Mononuclear cell (primary cell): ENCODE measurements around the gene PAGR1. TPM values are rescaled to one million over a fixed set of nuclear protein-coding genes. Genes with fewer than 3 reads are reported as not detected.
A peak's percentile ranks its signal among the peaks of the same experiment; 100 is the strongest.
"Not testable (repeated sequence)": the region's sequence is repeated elsewhere in the genome, so short reads cannot be mapped to it uniquely, and the experiment has no call there.

Source experiments
- H3K27me3 ChIP-seq: 2 replicates; pipeline ENCODE4 v1.6.0; 2011; ENCODE audit warnings: low read length, control low read depth; ENCODE audit not compliant: insufficient read depth
- H3K4me1 ChIP-seq: 2 replicates; pipeline ENCODE4 v1.5.1; 2011; ENCODE audit warnings: mild to moderate bottlenecking, low read length, control low read depth; ENCODE audit not compliant: insufficient read depth
- H3K4me3 ChIP-seq: 2 replicates; pipeline ENCODE4 v1.5.1; 2011; ENCODE audit warnings: mild to moderate bottlenecking, low read length, moderate library complexity
- H3K9me3 ChIP-seq: 2 replicates; pipeline ENCODE4 v1.5.1; 2011; ENCODE audit warnings: low read depth, mild to moderate bottlenecking, control low read depth, low read length
- total RNA-seq: library from RNA; depleted of rRNA; stranded (reverse); fragments of >200 nt; gene quantifications from one replicate; pipeline ENCODE4 v1.2.3, GENCODE V29; 2012

PAGR1 gene
- total RNA-seq, 1 donor: 14.4 TPM

DNA sequence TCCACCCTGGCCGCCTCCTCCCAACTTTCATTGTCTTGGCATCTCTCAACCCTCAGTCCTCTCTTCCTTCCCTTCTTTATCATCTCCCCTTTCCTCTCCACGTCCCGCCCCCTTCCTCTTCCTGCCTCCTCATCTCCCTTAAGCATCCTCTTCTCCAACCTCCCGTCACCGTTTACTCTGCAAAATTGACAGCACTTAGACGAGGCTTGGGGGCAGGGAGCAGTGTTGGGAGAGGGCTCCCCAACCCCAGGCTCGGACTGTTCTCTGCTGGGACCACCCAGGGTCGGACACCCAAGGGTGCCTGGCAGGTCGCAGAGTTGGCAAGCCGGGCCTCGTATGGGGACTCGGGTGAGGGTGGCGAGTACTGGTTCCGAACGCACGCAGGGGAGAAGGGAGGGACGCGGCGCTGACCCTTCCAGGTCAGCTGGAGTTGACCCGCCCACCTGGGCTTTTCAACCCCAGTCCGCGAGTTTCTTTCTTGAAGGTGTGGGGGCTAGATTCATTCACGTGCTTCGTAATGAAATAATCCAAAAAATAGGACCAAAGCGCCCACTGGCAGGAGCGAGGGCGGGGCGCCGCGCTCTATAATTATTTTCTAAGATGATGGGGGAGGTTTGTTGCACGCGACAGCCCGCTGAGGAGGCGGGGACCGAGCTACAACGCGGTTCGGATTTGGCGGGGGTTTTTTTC is 775 bp upstream of the PAGR1 start:
- Histone ChIP-seq H3K9me3 (no peaks in the 10 kb centered on the region), H3K4me3 (peak overlapping the region; percentile 88), H3K27me3 (peaks cover 6% of the 10 kb centered on the region), H3K4me1 (peaks cover 69% of the 10 kb centered on the region)

DNA sequence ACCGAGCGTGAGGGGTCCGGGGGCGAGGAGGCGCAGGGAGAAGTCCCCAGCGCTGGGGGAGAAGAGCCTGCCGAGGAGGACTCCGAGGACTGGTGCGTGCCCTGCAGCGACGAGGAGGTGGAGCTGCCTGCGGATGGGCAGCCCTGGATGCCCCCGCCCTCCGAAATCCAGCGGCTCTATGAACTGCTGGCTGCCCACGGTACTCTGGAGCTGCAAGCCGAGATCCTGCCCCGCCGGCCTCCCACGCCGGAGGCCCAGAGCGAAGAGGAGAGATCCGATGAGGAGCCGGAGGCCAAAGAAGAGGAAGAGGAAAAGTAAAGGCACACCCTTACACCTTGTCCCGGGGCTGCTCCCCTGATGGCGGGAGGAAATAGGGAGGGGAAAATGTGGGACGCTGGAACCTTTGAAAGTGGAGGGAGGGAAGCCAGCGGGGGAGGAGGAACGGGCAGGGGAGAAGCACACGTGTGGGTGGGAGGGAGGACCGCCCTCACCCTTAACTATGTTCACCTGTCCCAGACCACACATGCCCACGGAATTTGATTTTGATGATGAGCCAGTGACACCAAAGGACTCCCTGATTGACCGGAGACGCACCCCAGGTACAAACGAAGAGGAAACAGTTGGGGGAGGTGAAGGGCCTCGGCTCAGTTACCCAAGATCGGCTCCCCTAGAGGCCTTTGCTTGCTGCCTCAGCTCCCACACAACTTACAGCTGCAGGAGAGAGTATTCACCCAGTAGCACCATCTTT is 916 bp downstream of the PAGR1 start:
- peak overlapping the region; percentile 88 for H3K4me3 ChIP-seq
- no peaks in the 10 kb centered on the region for H3K9me3 ChIP-seq
- H3K27me3 ChIP-seq: peaks cover 6% of the 10 kb centered on the region
- H3K4me1 ChIP-seq: peaks cover 66% of the 10 kb centered on the region

DNA sequence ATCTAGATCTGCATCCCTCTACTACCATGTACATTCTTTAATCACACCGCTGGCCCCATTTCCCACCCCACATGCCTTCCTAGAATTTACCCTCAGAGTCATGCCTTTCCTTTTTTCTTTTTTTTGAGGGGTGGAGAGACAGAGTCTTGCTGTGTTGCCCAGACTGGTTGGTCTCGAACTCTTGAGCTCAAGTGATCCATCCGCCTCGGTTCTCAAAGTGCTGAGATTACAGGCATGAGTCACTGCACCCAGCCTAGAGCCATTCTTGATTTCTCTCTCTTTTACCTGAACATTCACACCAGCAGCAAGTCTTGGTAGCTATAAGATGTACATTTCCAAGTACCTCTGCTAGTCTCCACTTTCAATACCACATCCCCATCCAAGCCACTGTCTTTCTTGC is 2.1 kb downstream of the PAGR1 start:
- no peaks in the 10 kb centered on the region for H3K9me3 ChIP-seq
- H3K4me1 ChIP-seq: peaks cover 73% of the 10 kb centered on the region
- H3K27me3 ChIP-seq: no peaks in the 10 kb centered on the region
- no peak overlapping the region for H3K4me3 ChIP-seq

DNA sequence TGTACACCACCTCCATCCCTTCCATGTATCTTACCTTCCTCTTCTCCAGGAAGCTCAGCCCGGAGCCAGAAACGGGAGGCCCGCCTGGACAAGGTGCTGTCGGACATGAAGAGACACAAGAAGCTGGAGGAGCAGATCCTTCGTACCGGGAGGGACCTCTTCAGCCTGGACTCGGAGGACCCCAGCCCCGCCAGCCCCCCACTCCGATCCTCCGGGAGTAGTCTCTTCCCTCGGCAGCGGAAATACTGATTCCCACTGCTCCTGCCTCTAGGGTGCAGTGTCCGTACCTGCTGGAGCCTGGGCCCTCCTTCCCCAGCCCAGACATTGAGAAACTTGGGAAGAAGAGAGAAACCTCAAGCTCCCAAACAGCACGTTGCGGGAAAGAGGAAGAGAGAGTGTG is 3.6 kb downstream of the PAGR1 start:
- H3K4me3 ChIP-seq: no peak overlapping the region

DNA sequence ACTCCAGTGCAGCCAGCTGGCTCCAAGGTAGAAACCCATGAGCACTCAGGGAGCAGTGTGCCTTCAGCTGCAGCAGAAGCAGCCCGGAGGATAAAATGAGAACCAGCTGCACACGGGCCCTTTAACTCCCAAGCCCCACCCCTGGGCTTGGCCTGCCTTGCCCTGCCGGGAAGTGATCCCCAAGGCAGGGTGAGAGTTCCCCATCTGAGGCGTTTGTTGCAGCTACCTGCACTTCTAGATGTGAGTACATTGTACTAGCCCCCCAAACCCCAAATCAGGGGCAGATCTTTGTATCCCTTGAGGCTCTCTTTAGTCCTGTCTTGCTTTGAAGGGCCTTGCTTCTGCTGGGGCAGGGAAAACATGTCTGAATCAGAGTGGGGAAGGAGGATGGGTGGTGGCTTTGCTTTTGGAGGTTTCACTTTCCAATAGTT is 4.3 kb downstream of the PAGR1 start, which contains the start of gene MVP:
Gene MVP (plus strand): TSS at position 192 of the 431 bp plus-strand sequence. CDS start 10,088 bp downstream, outside the sequence.
- Histone ChIP-seq H3K4me1 (peaks cover 85% of the 10 kb centered on the region), H3K27me3 (no peaks in the 10 kb centered on the region), H3K4me3 (peak within 1 kb of the TSS; percentile 61), H3K9me3 (no peaks in the 10 kb centered on the region)

More for the DNA sequence above, 3.6 kb downstream of the PAGR1 start:
- H3K4me1 ChIP-seq: peaks cover 86% of the 10 kb centered on the region
- no peaks in the 10 kb centered on the region for H3K9me3 ChIP-seq
- H3K27me3 ChIP-seq: no peaks in the 10 kb centered on the region

DNA sequence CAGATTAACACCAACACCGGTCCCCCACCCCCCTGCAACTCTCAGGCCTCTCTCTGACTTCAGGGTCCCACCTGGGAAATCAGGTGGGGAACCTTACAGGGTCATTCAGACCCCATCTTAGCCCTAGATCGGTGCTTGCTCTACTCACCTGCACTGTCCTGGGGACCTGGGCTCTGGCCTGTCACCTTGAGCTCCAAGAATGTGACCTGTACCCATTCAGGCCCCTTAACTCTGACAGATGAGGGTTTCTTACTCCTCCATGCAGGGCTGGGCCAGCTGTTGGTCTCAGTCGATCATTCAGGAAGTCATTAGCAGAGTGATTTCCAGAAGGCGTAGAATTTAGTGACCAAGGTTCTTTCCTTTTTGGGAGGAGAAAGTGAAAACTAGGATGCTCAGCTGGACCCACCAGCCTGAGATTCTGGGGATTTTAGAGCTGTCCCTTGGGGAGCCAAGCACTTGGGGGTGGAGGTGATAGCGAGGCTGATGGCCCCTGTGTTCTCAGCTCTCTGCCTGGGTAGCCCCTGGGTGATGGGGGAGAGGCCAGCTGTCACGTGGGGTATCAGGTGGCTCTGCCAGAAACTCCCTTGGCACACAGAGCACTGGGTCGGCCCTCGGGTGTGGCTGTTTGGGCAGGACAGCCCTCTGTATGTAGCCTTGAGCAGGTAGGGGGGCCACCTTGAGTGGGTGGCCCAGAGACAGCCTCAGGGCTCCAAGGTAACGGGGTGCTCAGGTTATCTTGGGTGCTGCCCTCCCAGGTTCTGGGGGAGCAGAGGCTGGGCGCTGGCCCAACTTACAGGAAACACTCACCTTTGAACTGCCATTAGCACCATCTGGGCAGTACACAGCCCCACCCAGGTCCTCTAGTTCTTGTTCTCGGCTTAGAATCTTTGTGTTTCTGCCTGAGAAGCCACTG is 5.0 kb downstream of the PAGR1 start:
- Histone ChIP-seq H3K4me1 (peaks cover 89% of the 10 kb centered on the region), H3K27me3 (no peaks in the 10 kb centered on the region), H3K9me3 (no peaks in the 10 kb centered on the region), H3K4me3 (peak overlapping the region; percentile 61)

DNA sequence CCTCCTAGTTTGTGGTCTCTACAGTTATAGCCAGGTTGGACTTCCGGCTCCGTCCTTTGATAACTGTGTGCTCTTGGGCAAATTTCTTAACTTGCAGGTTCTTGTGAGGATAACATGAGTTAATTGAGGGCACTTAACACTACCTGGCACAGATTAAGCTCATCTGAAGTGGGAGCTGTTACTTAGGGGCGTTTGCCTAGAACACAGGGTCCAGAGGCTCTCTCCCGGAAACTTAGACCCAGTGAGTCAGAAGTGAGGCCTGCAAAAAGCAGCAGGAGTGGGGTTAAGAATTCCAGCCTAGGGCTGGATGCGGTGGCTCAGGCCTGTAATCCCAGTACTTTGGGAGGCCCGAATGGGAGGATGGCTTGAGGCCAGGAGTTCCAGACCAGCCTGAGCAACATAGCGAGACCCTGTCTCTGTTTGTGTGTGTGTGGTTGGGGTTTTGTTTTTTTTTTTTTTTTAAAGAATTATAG is 5.7 kb downstream of the PAGR1 start:
- Histone ChIP-seq H3K9me3 (no peaks in the 10 kb centered on the region), H3K4me3 (peak overlapping the region; percentile 61), H3K27me3 (no peaks in the 10 kb centered on the region), H3K4me1 (peaks cover 93% of the 10 kb centered on the region)

DNA sequence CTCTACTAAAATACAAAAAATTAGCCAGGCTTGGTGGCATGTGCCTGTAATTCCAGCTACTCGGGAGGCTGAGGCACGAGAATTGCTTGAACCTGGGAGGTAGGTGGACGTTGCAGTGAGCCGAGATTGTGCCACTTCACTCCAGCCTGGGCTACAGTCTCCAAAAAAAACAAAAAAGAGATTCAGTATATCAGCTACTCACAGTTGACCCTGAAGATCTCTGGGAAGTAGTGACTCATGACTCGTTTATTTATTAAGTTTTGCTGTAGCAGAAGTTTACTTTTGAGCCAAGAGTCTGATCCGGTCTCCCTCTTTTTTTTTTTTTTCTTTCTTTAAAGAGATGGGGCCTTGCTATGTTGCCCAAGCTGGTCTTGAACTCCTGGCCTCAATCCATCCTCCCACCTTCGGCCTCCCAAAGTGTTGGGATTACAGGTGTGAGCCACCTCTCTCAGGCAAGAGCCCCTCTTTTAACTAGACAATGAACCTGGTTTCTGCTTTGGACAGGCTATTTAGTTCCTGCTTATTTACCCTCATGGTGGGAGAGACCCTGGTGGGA is 8.7 kb downstream of the PAGR1 start:
- no peak overlapping the region for H3K4me3 ChIP-seq

DNA sequence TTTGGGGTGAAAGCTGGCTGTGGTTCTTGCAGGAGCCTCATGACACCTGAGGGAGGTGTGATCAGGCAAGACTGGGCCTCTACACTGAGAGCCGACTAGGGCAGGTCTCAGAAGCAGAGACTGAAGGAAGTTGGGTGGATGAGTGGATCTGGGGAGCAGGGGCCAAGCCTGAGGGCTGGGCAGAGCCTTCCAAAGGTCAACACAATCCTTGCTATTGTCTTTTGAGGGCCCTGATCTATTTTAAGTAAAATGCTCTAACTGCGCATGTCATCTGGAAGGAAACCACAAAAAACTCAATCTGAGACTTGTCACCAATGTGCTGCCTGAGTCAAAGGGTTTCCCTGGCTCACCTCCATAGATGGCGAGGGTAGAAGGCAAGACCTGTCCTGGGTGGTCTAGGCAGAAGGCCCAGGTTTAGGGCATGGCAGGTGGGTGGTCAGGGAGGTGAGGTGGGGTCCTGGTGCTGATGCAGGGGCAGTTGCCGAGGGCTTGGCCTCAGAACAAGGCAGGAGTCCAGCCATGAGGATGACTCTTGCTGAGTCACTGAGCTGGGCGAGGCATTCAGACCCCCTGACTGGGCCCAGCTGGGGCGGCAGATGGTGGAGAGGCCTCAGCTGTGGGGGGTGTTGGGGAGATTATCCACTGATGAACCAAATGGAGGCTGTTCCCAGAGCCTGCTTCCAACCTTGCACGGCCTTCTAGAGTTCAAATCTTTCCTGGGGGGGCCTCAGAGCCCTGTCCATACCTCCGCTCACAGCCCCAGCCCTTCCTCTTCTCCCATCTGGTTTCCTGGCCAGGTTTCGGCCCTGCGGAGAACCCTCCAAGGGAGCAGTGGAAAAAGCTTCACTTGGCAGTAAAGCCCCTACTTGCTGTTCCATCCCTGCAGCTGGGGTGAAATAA is 9.4 kb downstream of the PAGR1 start:
- H3K4me3 ChIP-seq: no peak overlapping the region
- H3K27me3 ChIP-seq: no peaks in the 10 kb centered on the region
- no peaks in the 10 kb centered on the region for H3K9me3 ChIP-seq
- H3K4me1 ChIP-seq: peaks cover 84% of the 10 kb centered on the region

More for the DNA sequence above, 8.7 kb downstream of the PAGR1 start:
- Histone ChIP-seq H3K27me3 (no peaks in the 10 kb centered on the region), H3K9me3 (no peaks in the 10 kb centered on the region), H3K4me1 (peaks cover 90% of the 10 kb centered on the region)

DNA sequence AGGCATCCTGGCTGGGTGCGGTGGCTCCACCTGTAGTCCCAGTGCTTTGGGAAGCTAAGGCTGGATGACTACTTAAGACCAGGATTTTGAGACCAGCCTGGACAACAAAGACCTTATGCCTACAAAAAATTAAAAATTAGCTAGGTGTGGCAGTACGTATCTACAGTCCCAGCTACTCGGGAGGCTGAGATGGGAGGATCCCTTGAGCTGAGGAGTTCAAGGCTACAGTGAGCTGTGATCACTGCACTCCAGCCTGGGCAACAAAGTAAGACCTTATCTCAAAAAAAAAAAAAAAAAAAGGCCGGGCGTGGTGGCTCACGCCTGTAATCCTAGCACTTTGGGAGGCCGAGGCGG is 10.4 kb downstream of the PAGR1 start:
- no peaks in the 10 kb centered on the region for H3K27me3 ChIP-seq
- no peaks in the 10 kb centered on the region for H3K9me3 ChIP-seq
- peaks cover 76% of the 10 kb centered on the region for H3K4me1 ChIP-seq
- H3K4me3 ChIP-seq: no peak overlapping the region

DNA sequence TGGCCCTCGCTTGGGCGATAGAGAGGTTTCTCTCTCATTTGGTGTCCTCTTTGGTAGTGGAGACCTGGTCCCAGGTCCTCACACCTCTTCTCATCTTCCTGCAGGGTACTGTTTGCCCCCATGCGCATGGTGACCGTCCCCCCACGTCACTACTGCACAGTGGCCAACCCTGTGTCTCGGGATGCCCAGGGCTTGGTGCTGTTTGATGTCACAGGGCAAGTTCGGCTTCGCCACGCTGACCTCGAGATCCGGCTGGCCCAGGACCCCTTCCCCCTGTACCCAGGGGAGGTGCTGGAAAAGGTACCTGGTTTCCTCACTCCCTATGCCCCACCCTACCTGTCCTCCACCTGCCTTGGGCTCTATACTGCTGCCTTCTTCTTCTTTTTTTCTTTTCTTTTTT is 14.8 kb downstream of the PAGR1 start:
- H3K4me3 ChIP-seq: no peak overlapping the region
- H3K4me1 ChIP-seq: peaks cover 33% of the 10 kb centered on the region
- H3K9me3 ChIP-seq: no peaks in the 10 kb centered on the region
- H3K27me3 ChIP-seq: no peaks in the 10 kb centered on the region

DNA sequence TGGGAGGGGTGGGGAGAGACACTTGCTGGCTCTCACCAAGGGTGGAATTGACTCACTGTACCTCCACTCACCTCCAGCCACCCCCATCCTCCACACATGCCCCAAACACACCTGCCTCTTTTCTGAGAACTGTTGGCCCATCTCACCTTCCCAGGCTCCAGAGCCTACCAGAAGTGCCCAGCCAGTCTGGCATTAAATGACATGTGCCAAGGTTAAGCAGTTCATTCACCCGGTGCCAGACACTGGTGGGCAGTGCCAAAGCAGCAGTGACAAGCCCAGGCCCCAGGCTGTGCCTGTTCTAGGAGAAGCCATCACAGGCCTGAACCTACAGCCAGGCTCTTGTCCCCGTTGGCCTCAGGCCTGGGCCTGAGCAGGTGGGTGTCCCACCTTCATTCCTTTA is 15.5 kb downstream of the PAGR1 start:
- Histone ChIP-seq H3K27me3 (no peaks in the 10 kb centered on the region), H3K9me3 (no peaks in the 10 kb centered on the region), H3K4me3 (no peak overlapping the region), H3K4me1 (peaks cover 26% of the 10 kb centered on the region)

DNA sequence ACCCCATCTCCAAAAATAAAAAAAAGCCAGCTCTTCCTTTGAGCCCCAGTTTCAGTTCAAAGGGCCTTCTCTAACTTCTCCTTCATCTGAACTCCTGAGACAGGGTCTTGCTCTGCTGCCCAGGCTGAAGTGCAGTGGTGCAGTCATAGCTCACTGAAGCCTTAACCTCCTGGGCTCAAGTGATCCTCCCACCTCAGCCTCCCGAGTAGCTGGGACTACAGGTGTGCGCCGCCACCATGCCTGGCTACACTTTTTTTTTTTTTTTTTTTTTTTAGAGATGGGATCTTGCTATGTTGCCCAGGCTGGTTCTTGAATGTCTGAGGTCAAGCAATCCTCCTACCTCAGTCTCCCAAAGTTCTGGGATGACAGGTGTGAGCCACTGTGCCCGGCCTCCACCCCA is 17.3 kb downstream of the PAGR1 start:
- H3K9me3 ChIP-seq, H3K4me3 ChIP-seq, H3K27me3 ChIP-seq: not testable (repeated sequence)
- peaks cover 13% of the 10 kb centered on the region for H3K4me1 ChIP-seq

DNA sequence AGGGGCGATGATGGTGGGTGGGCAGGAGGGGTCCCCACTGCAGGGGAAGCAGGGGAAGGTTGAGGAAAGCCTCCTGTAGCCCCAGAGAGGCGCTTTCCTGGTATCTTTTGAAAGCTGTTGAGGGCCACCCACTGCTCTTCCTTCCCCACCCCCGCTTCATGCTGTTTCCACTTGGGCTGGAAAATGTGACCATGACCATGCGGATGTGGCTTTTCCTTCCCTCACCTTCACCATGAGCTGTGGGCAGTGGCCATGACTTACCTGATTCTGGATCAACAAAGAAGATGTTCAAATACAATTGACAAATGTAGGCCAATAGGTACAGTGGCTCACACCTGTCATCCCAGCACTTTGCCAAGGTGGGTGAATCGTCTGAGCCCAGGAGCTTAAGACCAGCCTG is 18.1 kb downstream of the PAGR1 start:
- Histone ChIP-seq H3K4me3 (no peak overlapping the region), H3K27me3 (no peaks in the 10 kb centered on the region)

More for the DNA sequence above, 18.1 kb downstream of the PAGR1 start:
- H3K9me3 ChIP-seq: no peaks in the 10 kb centered on the region
- H3K4me1 ChIP-seq: peaks cover 5% of the 10 kb centered on the region
